Stimulated activated CD8-positive, alpha-beta memory T cell treated with anti-CD3 and anti-CD28 coated beads, Interleukin-7, amount 100 ng/mL, for 1 hour (primary cell): ENCODE data around the gene CDH23.

Experiments
- DNase-seq, 2 donors: peaks; one replicate each; pipeline ENCODE4 v3.0.0-alpha.2; 2020; ENCODE audit warnings: low read depth in 2 of 2

Gene CDH23

GRCh38 chr10:71440506-71441035 is 43.9 kb downstream of the CDH23 start:
- no peak for DNase-seq

- no peak for DNase-seq
Measured at GRCh38 chr10:71442000-71442399, 45.3 kb downstream of the CDH23 start.

- DNase-seq: no peak
Measured at GRCh38 chr10:71442859-71443570, 46.3 kb downstream of the CDH23 start.

GRCh38 chr10:71443676-71444075 is 47.0 kb downstream of the CDH23 start:
- no peak for DNase-seq

- DNase-seq: no peak
Measured at GRCh38 chr10:71444284-71445054, 47.7 kb downstream of the CDH23 start.

GRCh38 chr10:71447676-71448075 is 51.0 kb downstream of the CDH23 start:
- no peak for DNase-seq

GRCh38 chr10:71448146-71448545 is 51.4 kb downstream of the CDH23 start:
- DNase-seq: no peak

- DNase-seq: no peak
Measured at GRCh38 chr10:71449026-71449425, 52.3 kb downstream of the CDH23 start.

- DNase-seq: no peak
Measured at GRCh38 chr10:71451754-71452153, 55.0 kb downstream of the CDH23 start.

- DNase-seq: no peak
Measured at GRCh38 chr10:71453186-71453585, 56.5 kb downstream of the CDH23 start.

- no peak for DNase-seq
Measured at GRCh38 chr10:71454347-71454746, 57.6 kb downstream of the CDH23 start.

GRCh38 chr10:71455035-71455434 is 58.3 kb downstream of the CDH23 start:
- DNase-seq: no peak

GRCh38 chr10:71456631-71457030 is 59.9 kb downstream of the CDH23 start:
- DNase-seq: no peak

- DNase-seq: no peak
Measured at GRCh38 chr10:71457908-71458307, 61.2 kb downstream of the CDH23 start.

- DNase-seq: no peak
Measured at GRCh38 chr10:71458387-71458786, 61.7 kb downstream of the CDH23 start.

GRCh38 chr10:71459513-71459912 is 62.8 kb downstream of the CDH23 start:
- DNase-seq: no peak

- DNase-seq: no peak
Measured at GRCh38 chr10:71460615-71461014, 63.9 kb downstream of the CDH23 start.

- no peak for DNase-seq
Measured at GRCh38 chr10:71461457-71461856, 64.7 kb downstream of the CDH23 start.

GRCh38 chr10:71462062-71462935 is 65.6 kb downstream of the CDH23 start:
- no peak for DNase-seq

GRCh38 chr10:71463111-71463510 is 66.4 kb downstream of the CDH23 start:
- DNase-seq: no peak

GRCh38 chr10:71465551-71466252 is 69.0 kb downstream of the CDH23 start:
- DNase-seq: no peak
